Smooth muscle cell (in vitro differentiated cells): ENCODE results near the gene GMFB. TPM values are rescaled to one million over a fixed set of nuclear protein-coding genes. Genes with fewer than 3 reads are reported as not detected.

Experiments
- DNase-seq: peaks from one replicate; lab custom pipeline; 2025; ENCODE audit not compliant: unreplicated experiment; lab: John Stamatoyannopoulos, UW
- H2AFZ ChIP-seq: fragments of 200-600 bp; sonication (generic); 2 replicates; pipeline ENCODE4 v1.6.0; 2016; ENCODE audit warnings: antibody characterized with exemption, low read depth, mild to moderate bottlenecking
- H3F3A ChIP-seq: fragments of 200-600 bp; sonication (generic); 2 replicates; pipeline ENCODE4 v1.6.0; 2017; ENCODE audit warnings: antibody characterized with exemption, low read depth
- H3K27ac ChIP-seq: fragments of 200-600 bp; sonication (generic); 2 replicates; pipeline ENCODE4 v1.5.1; 2016; ENCODE audit warnings: low read depth, mild to moderate bottlenecking
- H3K27me3 ChIP-seq: fragments of 200-600 bp; sonication (generic); 2 replicates; pipeline ENCODE4 v1.6.1; 2016; ENCODE audit warnings: low read depth, mild to moderate bottlenecking
- H3K36me3 ChIP-seq: fragments of 200-600 bp; sonication (generic); 2 replicates; pipeline ENCODE4 v1.5.1; 2016; ENCODE audit warnings: low read depth
- H3K4me1 ChIP-seq: fragments of 200-600 bp; sonication (generic); 2 replicates; pipeline ENCODE4 v1.5.1; 2016; ENCODE audit warnings: low read depth
- H3K4me2 ChIP-seq: fragments of 200-600 bp; sonication (generic); 2 replicates; pipeline ENCODE4 v1.6.0; 2016; ENCODE audit warnings: mild to moderate bottlenecking
- H3K4me3 ChIP-seq: fragments of 200-600 bp; sonication (generic); 2 replicates; pipeline ENCODE4 v1.5.1; 2016; ENCODE audit warnings: mild to moderate bottlenecking
- H3K79me2 ChIP-seq: fragments of 200-600 bp; sonication (generic); 2 replicates; pipeline ENCODE4 v1.6.0; 2016; ENCODE audit warnings: low read depth, mild to moderate bottlenecking
- H3K9ac ChIP-seq: fragments of 200-600 bp; sonication (generic); 2 replicates; pipeline ENCODE4 v1.6.0; 2016; ENCODE audit warnings: low read depth
- H3K9me3 ChIP-seq: fragments of 200-600 bp; sonication (generic); replicated peaks from 2 replicates; pipeline ENCODE4 v1.5.1; 2016; ENCODE audit warnings: low read depth
- H4K20me1 ChIP-seq: fragments of 200-600 bp; sonication (generic); 2 replicates; pipeline ENCODE4 v1.6.0; 2016; ENCODE audit warnings: low read depth
- CTCF ChIP-seq: fragments of 200-600 bp; sonication (generic); IDR thresholded peaks from 2 replicates; pipeline ENCODE4 v1.5.1; 2017; ENCODE audit warnings: borderline replicate concordance, mild to moderate bottlenecking, antibody characterized with exemption; ENCODE audit not compliant: insufficient read depth, poor library complexity, severe bottlenecking
- WGBS: methylation state at CpG from one replicate; pipeline ENCODE4 v1.1.7; 2016; ENCODE audit warnings: low lambda C conversion rate; 5-methylcytosine and 5-hydroxymethylcytosine counted together
- polyA plus RNA-seq: library from polyadenylated mRNA; unstranded; fragments of >200 nt; fragmentation: Nextera tagmentation; extraction: Ambion mirVana; gene quantifications from 2 replicates; pipeline ENCODE4 v1.2.1, GENCODE V29; 2016
- total RNA-seq: library from RNA; depleted of rRNA; stranded (reverse); fragments of >200 nt; gene quantifications from 2 replicates; pipeline ENCODE4 v1.2.3, GENCODE V29; 2014

Gene GMFB
- total and polyA plus RNA-seq, 2 experiments from 2014 or later, result 25.7 to 73.5 TPM

DNA sequence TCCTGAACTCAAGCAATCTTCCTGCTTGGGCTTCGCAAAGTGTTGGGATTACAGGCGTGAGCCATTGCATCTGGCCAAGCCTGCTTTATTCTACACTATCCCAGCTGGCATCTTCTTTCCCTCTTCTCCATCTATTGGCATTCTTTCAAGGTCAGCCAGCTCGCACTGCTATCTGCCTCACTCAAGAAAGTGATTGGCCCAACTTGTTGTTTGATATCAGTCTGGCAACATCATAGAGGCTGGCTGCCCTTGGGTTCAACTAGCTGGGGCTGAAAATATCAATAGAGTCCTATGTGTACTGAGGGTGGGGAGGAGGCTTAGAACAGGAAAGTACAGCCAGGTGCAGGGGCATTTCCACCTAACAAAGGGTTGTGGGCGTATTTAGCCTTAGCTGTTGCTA is 17.1 kb downstream of the GMFB start:
- Histone ChIP-seq H3K27ac (no peak overlapping the region), H3K4me2 (no peak overlapping the region), H3K9ac (no peak overlapping the region), H3K4me1 (peaks cover 30% of the 10 kb centered on the region), H4K20me1 (peaks cover 27% of the 10 kb centered on the region), H3K4me3 (no peak overlapping the region), H3F3A (peaks cover 6% of the 10 kb centered on the region), H3K27me3 (no peaks in the 10 kb centered on the region), H3K79me2 (no peaks in the 10 kb centered on the region), H3K9me3 (peaks cover 6% of the 10 kb centered on the region), H2AFZ (no peak overlapping the region), H3K36me3 (no peaks in the 10 kb centered on the region)
- 91% methylated on average over 4 of the region's 4 CpGs for WGBS
- DNase-seq, result no peak
- TF ChIP-seq CTCF, result no peak

DNA sequence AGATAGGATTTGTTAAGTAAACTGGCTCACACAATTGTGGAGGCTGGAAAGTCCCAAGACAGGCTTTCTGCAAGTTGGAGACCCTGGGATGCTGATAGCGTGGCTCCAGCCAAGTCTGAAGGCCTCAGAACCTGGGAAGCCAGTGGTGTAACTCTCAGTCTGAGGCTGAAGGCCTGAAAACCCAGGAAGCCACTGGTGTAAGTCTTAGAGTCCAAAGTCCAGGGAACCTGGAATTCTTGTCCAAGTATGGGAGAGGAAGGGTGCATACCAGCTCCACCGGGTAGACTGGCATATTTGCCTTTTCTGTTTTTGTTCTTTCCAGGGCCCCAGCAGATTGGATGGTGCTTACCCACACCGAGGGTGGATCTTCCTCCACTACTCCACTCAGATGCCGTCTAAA is 18.1 kb downstream of the GMFB start:
- no peaks in the 10 kb centered on the region for H3K27me3 ChIP-seq
- H3F3A ChIP-seq, result peaks cover 4% of the 10 kb centered on the region
- H4K20me1 ChIP-seq, result peaks cover 17% of the 10 kb centered on the region
- no peak for TF ChIP-seq CTCF
- peaks cover 30% of the 10 kb centered on the region for H3K4me1 ChIP-seq
- DNase-seq, result no peak
- H3K79me2 ChIP-seq, result no peaks in the 10 kb centered on the region
- peaks cover 6% of the 10 kb centered on the region for H3K9me3 ChIP-seq
- 96% methylated on average over 4 of the region's 4 CpGs for WGBS
- no peak overlapping the region for H3K9ac ChIP-seq
- no peak overlapping the region for H3K4me3 ChIP-seq
- no peak overlapping the region for H3K4me2 ChIP-seq
- H3K27ac ChIP-seq, result no peak overlapping the region
- no peak overlapping the region for H2AFZ ChIP-seq
- no peaks in the 10 kb centered on the region for H3K36me3 ChIP-seq

DNA sequence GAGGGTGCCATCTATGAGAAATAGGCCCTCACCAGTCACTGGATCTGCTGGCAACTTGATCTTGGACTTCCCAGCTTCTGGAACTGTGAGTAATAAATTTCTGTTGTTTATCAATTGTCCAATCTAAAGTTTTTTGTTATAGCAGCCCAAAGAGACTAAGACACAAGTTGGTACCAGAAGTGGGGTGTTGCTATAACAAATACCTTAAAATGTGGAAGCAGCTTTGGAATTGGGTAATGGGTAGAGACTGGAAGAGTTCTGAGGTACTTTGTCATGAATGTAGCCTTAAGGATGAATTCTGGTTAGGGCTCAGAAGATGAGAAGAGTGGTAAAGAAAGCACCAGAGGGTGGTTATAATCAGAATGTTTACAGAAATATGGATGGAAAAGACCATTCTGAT is 21.5 kb downstream of the GMFB start:
- TF ChIP-seq CTCF, result no peak
- H3K4me2 ChIP-seq, result no peak overlapping the region
- no peak overlapping the region for H3K9ac ChIP-seq
- H3K9me3 ChIP-seq, result peaks cover 6% of the 10 kb centered on the region
- no peak overlapping the region for H3K27ac ChIP-seq
- H3K79me2 ChIP-seq, result no peaks in the 10 kb centered on the region
- peaks cover 4% of the 10 kb centered on the region for H3F3A ChIP-seq
- H4K20me1 ChIP-seq, result no peaks in the 10 kb centered on the region
- H3K27me3 ChIP-seq, result no peaks in the 10 kb centered on the region
- H3K4me1 ChIP-seq, result peaks cover 3% of the 10 kb centered on the region
- no peak for DNase-seq
- H3K36me3 ChIP-seq, result no peaks in the 10 kb centered on the region
- H3K4me3 ChIP-seq, result no peak overlapping the region
- no peak overlapping the region for H2AFZ ChIP-seq

DNA sequence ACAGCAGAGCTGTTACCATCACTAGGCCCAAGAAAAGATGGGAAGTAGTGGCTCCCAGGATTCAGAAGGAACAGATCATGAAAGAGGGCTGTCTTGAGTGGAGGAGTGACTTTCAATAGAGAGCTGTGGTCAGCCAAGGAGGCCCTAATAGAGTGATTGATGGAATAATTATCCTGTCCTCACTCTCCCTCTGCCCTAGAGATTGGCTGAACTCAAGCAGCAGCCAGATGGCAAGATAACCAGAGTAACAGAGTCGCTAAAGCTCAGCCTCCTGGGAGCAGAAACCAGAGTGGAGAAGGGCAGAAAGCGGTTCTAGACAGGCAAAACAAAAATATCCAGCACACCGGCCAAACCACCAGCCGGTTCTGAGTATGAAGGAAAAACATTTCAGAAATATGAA is 23.1 kb downstream of the GMFB start:
- Histone ChIP-seq H2AFZ (no peak overlapping the region), H3K4me2 (no peak overlapping the region), H3K27me3 (no peaks in the 10 kb centered on the region), H4K20me1 (no peaks in the 10 kb centered on the region), H3K4me3 (no peak overlapping the region), H3K79me2 (no peaks in the 10 kb centered on the region), H3K27ac (no peak overlapping the region), H3K9me3 (peaks cover 6% of the 10 kb centered on the region), H3K9ac (no peak overlapping the region), H3F3A (peaks cover 4% of the 10 kb centered on the region), H3K4me1 (no peaks in the 10 kb centered on the region), H3K36me3 (no peaks in the 10 kb centered on the region)
- no peak for TF ChIP-seq CTCF
- WGBS, result 68% methylated on average over 4 of the region's 4 CpGs
- no peak for DNase-seq
